Loucy (cell line): ENCODE results near the gene SLC26A9.

Experiments
- H2AFZ ChIP-seq: fragments of 200-600 bp; sonication (generic); 2 replicates; pipeline ENCODE4 v1.6.0; 2016; ENCODE audit warnings: antibody characterized with exemption, mild to moderate bottlenecking, low read length, moderate library complexity
- H3F3A ChIP-seq: fragments of 200-600 bp; 2 replicates; pipeline ENCODE4 v1.6.0; 2016; ENCODE audit warnings: antibody characterized with exemption, low read depth, mild to moderate bottlenecking
- H3K27me3 ChIP-seq: fragments of 200-600 bp; sonication (generic); 2 replicates; pipeline ENCODE4 v1.6.1; 2014; ENCODE audit warnings: low read length, mild to moderate bottlenecking; ENCODE audit not compliant: insufficient read depth, poor library complexity, severe bottlenecking
- H3K36me3 ChIP-seq: fragments of 200-600 bp; sonication (generic); 2 replicates; pipeline ENCODE4 v1.6.1; 2016; ENCODE audit warnings: low read length; ENCODE audit not compliant: insufficient read depth
- H3K4me1 ChIP-seq: fragments of 200-600 bp; sonication (generic); 2 replicates; pipeline ENCODE4 v1.5.1; 2014; ENCODE audit warnings: low read length, mild to moderate bottlenecking; ENCODE audit not compliant: insufficient read depth, poor library complexity, severe bottlenecking
- H3K4me2 ChIP-seq: fragments of 200-600 bp; sonication (generic); 2 replicates; pipeline ENCODE4 v1.6.0; 2014; ENCODE audit warnings: antibody characterized with exemption, low read length, low read depth, mild to moderate bottlenecking; ENCODE audit not compliant: poor library complexity, severe bottlenecking
- H3K4me3 ChIP-seq: fragments of 200-600 bp; sonication (generic); 2 replicates; pipeline ENCODE4 v1.5.1; 2014; ENCODE audit warnings: low read length, mild to moderate bottlenecking, mixed read lengths; ENCODE audit not compliant: poor library complexity, severe bottlenecking
- H3K79me2 ChIP-seq: fragments of 200-600 bp; sonication (generic); 2 replicates; pipeline ENCODE4 v1.6.1; 2014; ENCODE audit warnings: low read length; ENCODE audit not compliant: insufficient read depth
- H3K9ac ChIP-seq: fragments of 200-600 bp; sonication (generic); 2 replicates; pipeline ENCODE4 v1.6.0; 2014; ENCODE audit warnings: mild to moderate bottlenecking, low read depth, low read length, moderate library complexity; ENCODE audit not compliant: poor library complexity, severe bottlenecking
- H3K9me2 ChIP-seq: fragments of 200-600 bp; sonication (generic); replicated peaks from 2 replicates; pipeline ENCODE4 v1.6.1; 2016; ENCODE audit warnings: low read depth, low read length, mixed read lengths
- H3K9me3 ChIP-seq: fragments of 200-600 bp; sonication (generic); 2 replicates; pipeline ENCODE4 v1.6.1; 2014; ENCODE audit warnings: mild to moderate bottlenecking, antibody characterized with exemption, low read length, low read depth; ENCODE audit not compliant: insufficient read depth
- H4K20me1 ChIP-seq: fragments of 200-600 bp; sonication (generic); 2 replicates; pipeline ENCODE4 v1.6.0; 2014; ENCODE audit warnings: antibody characterized with exemption, low read length, mild to moderate bottlenecking; ENCODE audit not compliant: insufficient read depth, poor library complexity, severe bottlenecking
- CTCF ChIP-seq: fragments of 200-600 bp; sonication (generic); conservative IDR thresholded peaks from 2 replicates; pipeline ENCODE4 v1.5.1; 2014; ENCODE audit warnings: mild to moderate bottlenecking, antibody characterized with exemption, low read length
- EZH2phosphoT487 ChIP-seq: fragments of 200-600 bp; IDR thresholded peaks from 2 replicates; pipeline ENCODE4 v1.6.1; 2018; ENCODE audit warnings: antibody characterized with exemption, mild to moderate bottlenecking, moderate library complexity, borderline replicate concordance

SLC26A9 gene

GRCh38 chr1:205936311-205936710 lies 6.9 kb downstream of the SLC26A9 start:
- Histone ChIP-seq H3K4me2 (no peak overlapping the region), H3K9ac (no peak overlapping the region), H4K20me1 (no peaks in the 10 kb centered on the region), H3K4me1 (peaks cover 6% of the 10 kb centered on the region), H3K79me2 (no peaks in the 10 kb centered on the region), H3F3A (no peaks in the 10 kb centered on the region), H3K36me3 (no peaks in the 10 kb centered on the region), H3K9me3 (no peaks in the 10 kb centered on the region), H2AFZ (no peak overlapping the region), H3K27me3 (no peaks in the 10 kb centered on the region), H3K4me3 (no peak overlapping the region), H3K9me2 (no peaks in the 10 kb centered on the region)
- TF ChIP-seq EZH2phosphoT487 (no peak), CTCF (no peak)

- H3K9me2 ChIP-seq = no peaks in the 10 kb centered on the region
- peaks cover 6% of the 10 kb centered on the region for H3K4me1 ChIP-seq
- no peaks in the 10 kb centered on the region for H3F3A ChIP-seq
- H3K36me3 ChIP-seq = no peaks in the 10 kb centered on the region
- no peak for TF ChIP-seq CTCF
- TF ChIP-seq EZH2phosphoT487 = no peak
- H3K4me2 ChIP-seq = no peak overlapping the region
- H3K9ac ChIP-seq = no peak overlapping the region
- H3K27me3 ChIP-seq = no peaks in the 10 kb centered on the region
- H3K4me3 ChIP-seq = no peak overlapping the region
- no peaks in the 10 kb centered on the region for H4K20me1 ChIP-seq
- no peaks in the 10 kb centered on the region for H3K9me3 ChIP-seq
- no peaks in the 10 kb centered on the region for H3K79me2 ChIP-seq
- H2AFZ ChIP-seq = no peak overlapping the region
These were observed 7.4 kb downstream of the SLC26A9 start for GRCh38 chr1:205935869-205936268.

GRCh38 chr1:205934788-205935187 lies 8.5 kb downstream of the SLC26A9 start:
- Histone ChIP-seq H3K9me2 (no peaks in the 10 kb centered on the region), H3K9me3 (no peaks in the 10 kb centered on the region), H3K4me3 (no peak overlapping the region), H4K20me1 (no peaks in the 10 kb centered on the region), H3K27me3 (no peaks in the 10 kb centered on the region), H3F3A (no peaks in the 10 kb centered on the region), H3K36me3 (no peaks in the 10 kb centered on the region), H2AFZ (no peak overlapping the region), H3K9ac (no peak overlapping the region), H3K4me1 (peaks cover 5% of the 10 kb centered on the region), H3K79me2 (no peaks in the 10 kb centered on the region), H3K4me2 (no peak overlapping the region)
- TF ChIP-seq CTCF = no peak
- TF ChIP-seq EZH2phosphoT487 = no peak
